ENCODE measurements around the gene DAB2. TPM values are rescaled to one million over a fixed set of nuclear protein-coding genes. Genes with fewer than 3 reads are reported as not detected.

The DAB2 gene
- total RNA-seq, 1 experiment from 2014 or later: 14.1 TPM

- Histone ChIP-seq H4K20me1 (ENCODE audit: low read length) (no peaks in the 10 kb centered on the region), H3K36me3 (ENCODE audit: low read depth, low read length) (no peaks in the 10 kb centered on the region), H3K9me2 (replicated peaks; ENCODE audit: low read length) (no peaks in the 10 kb centered on the region), H3K79me2 (ENCODE audit: low read length) (no peaks in the 10 kb centered on the region), H3K9me3 (ENCODE audit: low read length) (no peaks in the 10 kb centered on the region), H3F3A (ENCODE audit: low read length, unreplicated experiment) (no peaks in the 10 kb centered on the region), H2AFZ (ENCODE audit: low read length) (no peak overlapping the region), H3K4me1 (ENCODE audit: insufficient read depth, low read length) (no peaks in the 10 kb centered on the region), H3K9ac (ENCODE audit: low read length) (no peak overlapping the region), H3K27ac (ENCODE audit: low read length) (no peak overlapping the region), H3K4me2 (ENCODE audit: low read length) (no peak overlapping the region), H3K27me3 (ENCODE audit: low read length) (no peaks in the 10 kb centered on the region), H3K4me3 (ENCODE audit: low read length) (no peak overlapping the region)
- no peak for TF ChIP-seq EZH2phosphoT487 (IDR thresholded peaks at IDR 0.05; ENCODE audit: borderline replicate concordance, low read length)
- TF ChIP-seq, protein P1, sequence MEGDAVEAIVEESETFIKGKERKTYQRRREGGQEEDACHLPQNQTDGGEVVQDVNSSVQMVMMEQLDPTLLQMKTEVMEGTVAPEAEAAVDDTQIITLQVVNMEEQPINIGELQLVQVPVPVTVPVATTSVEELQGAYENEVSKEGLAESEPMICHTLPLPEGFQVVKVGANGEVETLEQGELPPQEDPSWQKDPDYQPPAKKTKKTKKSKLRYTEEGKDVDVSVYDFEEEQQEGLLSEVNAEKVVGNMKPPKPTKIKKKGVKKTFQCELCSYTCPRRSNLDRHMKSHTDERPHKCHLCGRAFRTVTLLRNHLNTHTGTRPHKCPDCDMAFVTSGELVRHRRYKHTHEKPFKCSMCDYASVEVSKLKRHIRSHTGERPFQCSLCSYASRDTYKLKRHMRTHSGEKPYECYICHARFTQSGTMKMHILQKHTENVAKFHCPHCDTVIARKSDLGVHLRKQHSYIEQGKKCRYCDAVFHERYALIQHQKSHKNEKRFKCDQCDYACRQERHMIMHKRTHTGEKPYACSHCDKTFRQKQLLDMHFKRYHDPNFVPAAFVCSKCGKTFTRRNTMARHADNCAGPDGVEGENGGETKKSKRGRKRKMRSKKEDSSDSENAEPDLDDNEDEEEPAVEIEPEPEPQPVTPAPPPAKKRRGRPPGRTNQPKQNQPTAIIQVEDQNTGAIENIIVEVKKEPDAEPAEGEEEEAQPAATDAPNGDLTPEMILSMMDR (conservative IDR thresholded peaks at IDR 0.05; ENCODE audit: low read depth, low read length): no peak
- no peak for TF ChIP-seq EZH2 (IDR thresholded peaks at IDR 0.05; ENCODE audit: low read length, unreplicated experiment)
- intact Hi-C loops (cut with micrococcal nuclease): no loop called here
- no peak for ATAC-seq
- DNase-seq: no peak
- ChIA-PET CTCF (no interaction called here), POLR2A (ENCODE audit: unreplicated experiment) (no interaction called here)
- BruUV-seq (replicated peaks): no TSS peak
Observed at GRCh38 chr5:39333104-39333503, 91.7 kb downstream of the DAB2 start.

DNA sequence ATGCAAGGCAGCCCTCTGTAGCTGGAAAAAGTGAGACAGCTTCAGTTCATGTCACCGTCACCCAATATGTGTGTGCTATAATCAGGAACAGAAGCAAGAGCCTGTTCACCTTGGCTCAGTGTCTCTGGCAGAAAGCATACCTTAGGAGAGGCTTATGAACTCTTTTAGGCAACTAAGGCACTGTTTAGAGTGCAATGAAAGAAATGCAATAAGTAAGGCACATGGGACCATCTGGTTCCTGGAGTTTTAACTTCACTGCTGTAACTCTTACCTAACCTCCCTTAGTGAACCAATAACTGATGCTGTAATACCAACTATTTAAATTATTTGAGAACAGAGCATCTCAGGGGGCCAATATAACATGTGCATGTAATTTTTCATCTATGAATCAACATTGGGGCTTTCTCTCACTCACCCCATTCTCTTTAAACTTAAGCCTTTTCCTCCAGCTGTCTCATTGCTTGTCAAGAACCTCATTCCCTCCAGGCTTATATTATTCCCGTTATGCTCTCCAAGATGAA is 92.9 kb downstream of the DAB2 start:
- Histone ChIP-seq H3K9ac (ENCODE audit: low read length) (no peak overlapping the region), H3K9me3 (ENCODE audit: low read length) (no peaks in the 10 kb centered on the region), H3K36me3 (ENCODE audit: low read depth, low read length) (no peaks in the 10 kb centered on the region), H3K27me3 (ENCODE audit: low read length) (no peaks in the 10 kb centered on the region), H3K4me2 (ENCODE audit: low read length) (no peak overlapping the region), H3K9me2 (replicated peaks; ENCODE audit: low read length) (no peaks in the 10 kb centered on the region), H3K4me1 (ENCODE audit: insufficient read depth, low read length) (no peaks in the 10 kb centered on the region), H3K27ac (ENCODE audit: low read length) (no peak overlapping the region), H3F3A (ENCODE audit: low read length, unreplicated experiment) (no peaks in the 10 kb centered on the region), H3K79me2 (ENCODE audit: low read length) (no peaks in the 10 kb centered on the region), H4K20me1 (ENCODE audit: low read length) (no peaks in the 10 kb centered on the region), H3K4me3 (ENCODE audit: low read length) (no peak overlapping the region), H2AFZ (ENCODE audit: low read length) (no peak overlapping the region)
- DNase-seq (no peak), ATAC-seq (no peak)
- ChIA-PET CTCF (no interaction called here), POLR2A (ENCODE audit: unreplicated experiment) (no interaction called here)
- BruUV-seq (replicated peaks): no TSS peak
- TF ChIP-seq EZH2phosphoT487 (IDR thresholded peaks at IDR 0.05; ENCODE audit: borderline replicate concordance, low read length) (no peak), EZH2 (IDR thresholded peaks at IDR 0.05; ENCODE audit: low read length, unreplicated experiment) (no peak)
- TF ChIP-seq, protein P1 (conservative IDR thresholded peaks at IDR 0.05; ENCODE audit: low read depth, low read length): no peak
- intact Hi-C loops (cut with micrococcal nuclease): no loop called here

DNA sequence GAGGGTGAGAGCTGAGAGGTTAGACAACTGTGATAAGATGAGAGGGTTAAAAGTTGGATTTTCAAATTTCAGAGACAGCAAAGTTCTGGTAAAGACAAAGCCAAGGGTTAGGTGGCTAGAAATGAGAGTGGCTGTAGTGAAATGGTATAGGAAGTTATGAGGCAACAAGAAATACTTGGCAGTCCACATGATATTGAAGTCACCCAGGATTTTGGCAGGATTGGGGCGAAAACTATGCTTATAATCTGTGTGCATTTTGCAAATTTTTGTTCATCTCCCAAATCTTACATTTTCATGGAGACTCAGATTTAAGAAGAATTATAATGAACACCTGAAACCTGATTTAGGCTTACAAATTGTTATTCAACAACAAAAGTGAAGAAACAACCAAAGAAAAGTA is 96.0 kb downstream of the DAB2 start:
- Histone ChIP-seq H3K4me3 (ENCODE audit: low read length) (no peak overlapping the region), H3K9me3 (ENCODE audit: low read length) (no peaks in the 10 kb centered on the region), H3K9me2 (replicated peaks; ENCODE audit: low read length) (no peaks in the 10 kb centered on the region), H3K4me1 (ENCODE audit: insufficient read depth, low read length) (no peaks in the 10 kb centered on the region), H3K27ac (ENCODE audit: low read length) (no peak overlapping the region), H3F3A (ENCODE audit: low read length, unreplicated experiment) (no peaks in the 10 kb centered on the region), H3K27me3 (ENCODE audit: low read length) (no peaks in the 10 kb centered on the region), H3K9ac (ENCODE audit: low read length) (no peak overlapping the region), H3K36me3 (ENCODE audit: low read depth, low read length) (no peaks in the 10 kb centered on the region), H3K4me2 (ENCODE audit: low read length) (no peak overlapping the region), H2AFZ (ENCODE audit: low read length) (no peak overlapping the region), H4K20me1 (ENCODE audit: low read length) (no peaks in the 10 kb centered on the region), H3K79me2 (ENCODE audit: low read length) (no peaks in the 10 kb centered on the region)
- CTCF ChIA-PET: no interaction called here
- no peak for ATAC-seq
- POLR2A ChIA-PET (ENCODE audit: unreplicated experiment): no interaction called here
- TF ChIP-seq EZH2phosphoT487 (IDR thresholded peaks at IDR 0.05; ENCODE audit: borderline replicate concordance, low read length) (no peak), EZH2 (IDR thresholded peaks at IDR 0.05; ENCODE audit: low read length, unreplicated experiment) (no peak)
- TF ChIP-seq, protein P1 (conservative IDR thresholded peaks at IDR 0.05; ENCODE audit: low read depth, low read length): no peak
- DNase-seq: no peak
- no TSS peak for BruUV-seq (replicated peaks)
- intact Hi-C loops (cut with micrococcal nuclease): no loop called here
